ENCODE measurements around the gene CDHR2.

CDHR2 gene

DNA sequence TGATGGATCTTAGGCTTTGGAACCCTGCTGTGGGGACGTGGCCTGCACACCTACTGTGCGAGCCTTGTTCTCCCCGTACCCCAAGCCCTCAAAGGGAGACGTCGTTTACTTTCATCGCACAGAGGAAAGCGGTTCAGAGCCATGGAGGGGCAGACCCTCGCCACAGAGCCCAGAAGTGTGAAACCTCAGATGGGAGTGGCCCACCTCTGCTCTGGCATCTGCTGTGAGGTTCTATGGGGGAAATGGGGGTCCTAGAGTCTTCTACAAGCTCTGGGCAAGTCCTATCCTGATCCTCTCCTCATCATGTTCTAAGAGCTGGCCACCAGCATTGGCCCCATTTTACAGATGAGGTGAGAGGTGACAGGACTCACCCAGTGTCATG is 8.2 kb upstream of the CDHR2 start:
- Histone ChIP-seq H3K4me3 (ENCODE audit: low read depth, low read length, poor library complexity, severe bottlenecking) (no peak overlapping the region), H3K36me3 (ENCODE audit: insufficient read depth, low read length) (peaks cover 4% of the 10 kb centered on the region; the same call in 1 of the 2 replicates), H3K4me1 (ENCODE audit: insufficient read depth, low read length, severe bottlenecking) (peaks cover 42% of the 10 kb centered on the region), H3F3A (ENCODE audit: insufficient read depth, low read length) (no peaks in the 10 kb centered on the region), H4K20me1 (ENCODE audit: insufficient read depth, low read length) (no peaks in the 10 kb centered on the region), H3K9me2 (ENCODE audit: low read depth, low read length) (no peaks in the 10 kb centered on the region), H3K9me3 (ENCODE audit: low read length) (no peaks in the 10 kb centered on the region), H2AFZ (ENCODE audit: low read length) (no peak overlapping the region), H3K27me3 (ENCODE audit: insufficient read depth, low read length) (no peaks in the 10 kb centered on the region), H3K9ac (ENCODE audit: low read length) (peak overlapping the region; percentile 100; the same call in 1 of the 2 replicates), H3K79me2 (ENCODE audit: insufficient read depth, low read length) (peaks cover 7% of the 10 kb centered on the region), H3K4me2 (ENCODE audit: low read length) (peak overlapping the region; percentile 88; the same call in 1 of the 2 replicates), H3K27ac (ENCODE audit: low read depth, low read length, poor library complexity, severe bottlenecking) (peak overlapping the region; percentile 80)
- TF ChIP-seq EZH2 (IDR thresholded peaks at IDR 0.05; ENCODE audit: borderline replicate concordance, low read length) = no peak

GRCh38 chr5:176541338-176542134 is 7.6 kb upstream of the CDHR2 start:
- Histone ChIP-seq H3K4me3 (ENCODE audit: low read depth, low read length, poor library complexity, severe bottlenecking) (peak overlapping the region; percentile 81), H3K36me3 (ENCODE audit: insufficient read depth, low read length) (no peaks in the 10 kb centered on the region), H3K27ac (ENCODE audit: low read depth, low read length, poor library complexity, severe bottlenecking) (peak overlapping the region; percentile 80), H3F3A (ENCODE audit: insufficient read depth, low read length) (no peaks in the 10 kb centered on the region), H3K9me2 (ENCODE audit: low read depth, low read length) (no peaks in the 10 kb centered on the region), H2AFZ (ENCODE audit: low read length) (no peak overlapping the region), H3K4me1 (ENCODE audit: insufficient read depth, low read length, severe bottlenecking) (peaks cover 42% of the 10 kb centered on the region), H3K27me3 (ENCODE audit: insufficient read depth, low read length) (no peaks in the 10 kb centered on the region), H3K9me3 (ENCODE audit: low read length) (no peaks in the 10 kb centered on the region), H3K79me2 (ENCODE audit: insufficient read depth, low read length) (0 out of 2 replicates have a peak, but pooled peaks cover under 1% of the 10 kb centered on the region), H4K20me1 (ENCODE audit: insufficient read depth, low read length) (no peaks in the 10 kb centered on the region), H3K4me2 (ENCODE audit: low read length) (peak overlapping the region; percentile 88), H3K9ac (ENCODE audit: low read length) (peak overlapping the region; percentile 100; the same call in 1 of the 2 replicates)
- no peak for TF ChIP-seq CTCF (IDR thresholded peaks at IDR 0.05; ENCODE audit: low read length)
- TF ChIP-seq EZH2 (IDR thresholded peaks at IDR 0.05; ENCODE audit: borderline replicate concordance, low read length) = no peak

- Histone ChIP-seq H2AFZ (ENCODE audit: low read length) (no peak overlapping the region), H3K27ac (ENCODE audit: low read depth, low read length, poor library complexity, severe bottlenecking) (peak overlapping the region; percentile 80)
Observed at GRCh38 chr5:176542135-176542595, 7.0 kb upstream of the CDHR2 start.

More at GRCh38 chr5:176542135-176542595, 7.0 kb upstream of the CDHR2 start:
- no peak for TF ChIP-seq EZH2 (IDR thresholded peaks at IDR 0.05; ENCODE audit: borderline replicate concordance, low read length)
- TF ChIP-seq CTCF (IDR thresholded peaks at IDR 0.05; ENCODE audit: low read length) = no peak
- H3K4me2 ChIP-seq (ENCODE audit: low read length) = peak overlapping the region; percentile 88
- no peaks in the 10 kb centered on the region for H4K20me1 ChIP-seq (ENCODE audit: insufficient read depth, low read length)
- no peaks in the 10 kb centered on the region for H3K79me2 ChIP-seq (ENCODE audit: insufficient read depth, low read length)
- H3K4me3 ChIP-seq (ENCODE audit: low read depth, low read length, poor library complexity, severe bottlenecking) = peak overlapping the region; percentile 81
- no peaks in the 10 kb centered on the region for H3K9me2 ChIP-seq (ENCODE audit: low read depth, low read length)
- peak overlapping the region; percentile 100 for H3K9ac ChIP-seq (ENCODE audit: low read length)
- H3K9me3 ChIP-seq (ENCODE audit: low read length) = no peaks in the 10 kb centered on the region
- H3K27me3 ChIP-seq (ENCODE audit: insufficient read depth, low read length) = no peaks in the 10 kb centered on the region
- H3K36me3 ChIP-seq (ENCODE audit: insufficient read depth, low read length) = no peaks in the 10 kb centered on the region
- H3K4me1 ChIP-seq (ENCODE audit: insufficient read depth, low read length, severe bottlenecking) = peaks cover 42% of the 10 kb centered on the region
- no peaks in the 10 kb centered on the region for H3F3A ChIP-seq (ENCODE audit: insufficient read depth, low read length)

All from OCI-LY1 (cell line).